Tibial nerve (tissue), 3 donors: ENCODE measurements around the gene ZNF639.

Source experiments
- CTCF ChIP-seq, 5 experiments: fragments of 200-600 bp in 3 of 5; fragments of 450-650 bp in 2 of 5; sonication (generic) in 3 of 5; IDR thresholded peaks; one replicate each; pipeline ENCODE4 v1.5.1; 2016 to 2019; ENCODE audit warnings: antibody characterized with exemption in 5 of 5, mild to moderate bottlenecking in 3 of 5, moderate library complexity in 2 of 5
- POLR2A ChIP-seq, 2 donors: fragments of 450-650 bp; IDR thresholded peaks; one replicate each; pipeline ENCODE4 v1.6.1; 2017; ENCODE audit warnings: antibody characterized with exemption in 2 of 2, mild to moderate bottlenecking in 2 of 2, moderate library complexity in 2 of 2

- TF ChIP-seq CTCF (IDR thresholded peaks at IDR 0.05) (no peak), POLR2A (IDR thresholded peaks at IDR 0.05) (no peak)
These were observed 21.2 kb upstream of the ZNF639 start for GRCh38 chr3:179301645-179302044.
